ENCODE data around the gene IRAK2. TPM values are rescaled to one million over a fixed set of nuclear protein-coding genes. Genes with fewer than 3 reads are reported as not detected.

IRAK2 gene
- total and polyA plus RNA-seq, 2 experiments from 2014 or later = 2.5 to 3.7 TPM

- Histone ChIP-seq H3K36me3 (replicated peaks; ENCODE audit: insufficient read depth, low read depth) (no peaks in the 10 kb centered on the region), H3K9me2 (replicated peaks; ENCODE audit: insufficient read depth) (no peaks in the 10 kb centered on the region), H3K9me3 (ENCODE audit: low read depth) (no peaks in the 10 kb centered on the region), H3K27ac (peak overlapping the region; percentile 78), H3K4me1 (ENCODE audit: insufficient read depth) (peaks cover 25% of the 10 kb centered on the region), H4K20me1 (ENCODE audit: insufficient read depth, poor library complexity, severe bottlenecking) (no peaks in the 10 kb centered on the region), H2AFZ (no peak overlapping the region), H3K4me2 (no peak overlapping the region), H3K79me2 (no peaks in the 10 kb centered on the region), H3K27me3 (no peaks in the 10 kb centered on the region), H3K4me3 (no peak overlapping the region)
- TF ChIP-seq EZH2phosphoT487 (IDR thresholded peaks at IDR 0.05; ENCODE audit: low read depth, severe bottlenecking, unreplicated experiment) = no peak
- TF ChIP-seq EZH2 (IDR thresholded peaks at IDR 0.05; ENCODE audit: borderline replicate concordance) = no peak
- no peak for TF ChIP-seq CTCF (IDR thresholded peaks at IDR 0.05; ENCODE audit: poor library complexity)
- WGBS (ENCODE audit: low lambda C conversion rate, missing lambda C conversion rate) = 89% methylated on average over 7 of the region's 7 CpGs
- no peak for DNase-seq (ENCODE audit: low spot score)
Measured at GRCh38 chr3:10205451-10206165, 40.9 kb downstream of the IRAK2 start.

GRCh38 chr3:10206166-10206511, 41.4 kb downstream of the IRAK2 start:
- Histone ChIP-seq H3K4me2 (no peak overlapping the region), H2AFZ (no peak overlapping the region)

GRCh38 chr3:10213156-10213792, 48.6 kb downstream of the IRAK2 start:
- H3K36me3 ChIP-seq (replicated peaks; ENCODE audit: insufficient read depth, low read depth) = no peaks in the 10 kb centered on the region
- no peak for DNase-seq (ENCODE audit: low spot score)
- H3K27ac ChIP-seq = no peak overlapping the region
- H3K79me2 ChIP-seq = no peaks in the 10 kb centered on the region
- no peaks in the 10 kb centered on the region for H3K27me3 ChIP-seq
- H4K20me1 ChIP-seq (ENCODE audit: insufficient read depth, poor library complexity, severe bottlenecking) = no peaks in the 10 kb centered on the region
- H3K9me3 ChIP-seq (ENCODE audit: low read depth) = no peaks in the 10 kb centered on the region
- no peak overlapping the region for H3K4me2 ChIP-seq
- no peak for TF ChIP-seq CTCF (IDR thresholded peaks at IDR 0.05; ENCODE audit: poor library complexity)
- no peak for TF ChIP-seq EZH2phosphoT487 (IDR thresholded peaks at IDR 0.05; ENCODE audit: low read depth, severe bottlenecking, unreplicated experiment)
- TF ChIP-seq EZH2 (IDR thresholded peaks at IDR 0.05; ENCODE audit: borderline replicate concordance) = no peak
- H3K4me3 ChIP-seq = no peak overlapping the region
- WGBS (ENCODE audit: low lambda C conversion rate, missing lambda C conversion rate) = 78% methylated on average over 9 of the region's 9 CpGs
- no peak overlapping the region for H2AFZ ChIP-seq
- no peaks in the 10 kb centered on the region for H3K4me1 ChIP-seq (ENCODE audit: insufficient read depth)
- H3K9me2 ChIP-seq (replicated peaks; ENCODE audit: insufficient read depth) = no peaks in the 10 kb centered on the region

More at GRCh38 chr3:10206166-10206511, 41.4 kb downstream of the IRAK2 start:
- Histone ChIP-seq H3K4me1 (ENCODE audit: insufficient read depth) (peaks cover 25% of the 10 kb centered on the region), H3K9me2 (replicated peaks; ENCODE audit: insufficient read depth) (no peaks in the 10 kb centered on the region), H3K27me3 (no peaks in the 10 kb centered on the region), H3K27ac (no peak overlapping the region), H4K20me1 (ENCODE audit: insufficient read depth, poor library complexity, severe bottlenecking) (no peaks in the 10 kb centered on the region), H3K36me3 (replicated peaks; ENCODE audit: insufficient read depth, low read depth) (no peaks in the 10 kb centered on the region), H3K79me2 (no peaks in the 10 kb centered on the region), H3K9me3 (ENCODE audit: low read depth) (no peaks in the 10 kb centered on the region), H3K4me3 (no peak overlapping the region)
- no peak for DNase-seq (ENCODE audit: low spot score)
- 59% methylated on average over 5 of the region's 5 CpGs for WGBS (ENCODE audit: low lambda C conversion rate, missing lambda C conversion rate)
- TF ChIP-seq CTCF (IDR thresholded peaks at IDR 0.05; ENCODE audit: poor library complexity) (no peak), EZH2 (IDR thresholded peaks at IDR 0.05; ENCODE audit: borderline replicate concordance) (no peak), EZH2phosphoT487 (IDR thresholded peaks at IDR 0.05; ENCODE audit: low read depth, severe bottlenecking, unreplicated experiment) (no peak)
